GM18907 (cell line): ENCODE results near the gene GPC3.

Source experiments
- ATAC-seq: cut with Tn5 transposase; IDR thresholded peaks from one replicate; pipeline ENCODE4 v1.9.1; 2021; ENCODE audit warnings: mild to moderate bottlenecking, moderate library complexity; ENCODE audit not compliant: unreplicated experiment

The GPC3 gene

DNA sequence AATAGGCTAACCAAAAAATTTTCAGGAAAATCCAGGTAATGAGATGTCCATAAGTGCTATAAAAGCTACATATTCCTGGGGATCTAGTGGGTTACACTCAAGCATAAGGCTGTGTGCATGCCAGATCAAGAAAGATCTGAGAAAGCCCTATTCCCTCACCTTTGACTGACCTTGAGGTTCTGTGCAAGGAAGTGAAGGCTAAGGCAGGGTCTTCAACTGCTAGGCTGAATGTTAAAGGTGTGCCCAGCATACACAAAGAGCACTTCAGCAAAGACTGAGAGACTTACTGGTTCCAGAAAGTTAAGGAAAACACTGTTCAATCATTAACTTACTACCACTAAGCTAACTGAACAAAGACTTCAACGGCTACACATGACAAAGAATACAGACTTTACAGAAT is 269.7 kb downstream of the GPC3 start:
- no peak for ATAC-seq

DNA sequence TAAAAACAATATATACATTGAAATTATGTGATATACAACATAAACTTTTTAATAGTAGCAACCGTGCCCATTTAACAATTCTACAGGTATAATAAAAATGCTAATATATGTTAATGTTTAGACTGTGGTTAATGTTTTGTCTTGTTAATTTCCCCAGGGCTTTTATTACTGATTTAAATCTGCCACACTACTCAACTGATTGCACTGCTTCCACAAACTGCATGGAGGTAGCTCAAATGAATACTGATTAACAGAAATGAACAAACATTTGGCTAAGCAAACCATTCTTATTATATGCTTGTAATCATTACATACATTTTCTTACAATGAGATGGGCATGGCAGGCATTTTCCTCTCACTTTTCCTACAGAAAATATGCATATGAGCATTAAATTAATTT is 275.9 kb downstream of the GPC3 start:
- ATAC-seq: no peak

DNA sequence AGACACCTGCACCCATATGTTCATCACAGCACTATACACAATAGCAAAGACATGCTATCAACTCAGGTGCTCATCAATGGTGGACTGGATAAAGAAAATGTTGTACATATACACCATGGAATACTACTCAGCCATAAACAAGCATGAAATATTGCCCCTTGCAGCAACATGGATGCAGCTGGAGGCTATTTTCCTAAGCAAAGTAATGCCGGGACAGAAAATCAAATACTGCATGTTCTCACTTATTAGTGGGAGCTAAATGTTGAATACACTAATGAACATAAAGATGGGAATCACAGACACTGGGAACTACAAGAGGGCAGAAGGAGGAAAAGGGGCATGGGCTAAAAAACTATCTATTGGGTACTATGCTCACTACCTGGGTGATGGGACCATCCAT is 278.5 kb downstream of the GPC3 start:
- no peak for ATAC-seq

DNA sequence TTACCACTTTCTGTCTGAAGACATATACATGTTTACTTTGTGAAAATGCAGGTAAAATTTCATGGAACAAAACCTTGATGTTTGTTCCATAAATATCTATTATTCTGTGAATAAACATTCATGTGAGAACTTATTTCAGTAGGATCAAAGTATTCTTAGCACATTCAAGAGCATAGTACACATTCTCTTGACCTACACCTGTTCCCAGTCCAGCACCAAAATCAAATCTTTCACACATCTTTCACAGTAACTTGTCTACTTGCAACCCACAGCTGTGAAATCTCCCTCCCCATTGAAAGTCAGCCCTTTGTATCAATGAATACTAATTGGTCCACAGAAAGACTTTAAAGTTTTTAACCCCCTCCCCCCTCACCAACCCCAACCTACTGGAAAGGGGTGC is 283.2 kb downstream of the GPC3 start:
- no peak for ATAC-seq

DNA sequence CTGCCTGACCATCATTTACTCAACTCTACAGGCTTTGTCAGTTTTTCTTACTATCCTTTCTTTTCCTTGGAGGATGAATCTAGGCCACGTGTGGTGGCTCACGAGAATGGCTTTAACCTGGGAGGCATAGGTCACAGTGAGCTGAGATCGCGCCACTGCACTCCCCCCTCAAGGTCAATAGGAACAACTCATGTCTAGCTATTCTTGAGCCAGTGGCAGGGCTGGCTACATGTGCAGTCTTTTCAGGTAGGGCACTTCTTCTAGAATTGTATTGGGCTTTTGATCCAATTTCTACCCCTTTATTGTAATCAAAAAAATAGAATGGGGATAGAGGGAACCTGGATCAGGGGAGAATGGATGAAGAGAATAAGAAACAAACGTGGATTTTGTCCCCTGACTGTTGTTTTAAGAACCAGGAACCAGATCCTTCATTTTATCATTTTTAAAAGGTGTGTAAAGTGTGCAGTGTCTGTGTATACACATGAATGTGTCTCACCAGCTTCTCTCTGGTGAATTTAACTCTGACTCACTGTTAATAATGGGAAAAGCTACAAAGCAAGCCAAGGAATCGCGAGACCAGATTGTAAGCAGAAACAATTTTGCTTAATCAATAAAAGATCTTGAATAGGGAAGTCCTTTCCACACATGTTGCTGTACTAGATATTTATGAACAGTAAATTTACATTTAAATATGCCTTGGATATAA is 286.2 kb downstream of the GPC3 start:
- ATAC-seq: no peak

DNA sequence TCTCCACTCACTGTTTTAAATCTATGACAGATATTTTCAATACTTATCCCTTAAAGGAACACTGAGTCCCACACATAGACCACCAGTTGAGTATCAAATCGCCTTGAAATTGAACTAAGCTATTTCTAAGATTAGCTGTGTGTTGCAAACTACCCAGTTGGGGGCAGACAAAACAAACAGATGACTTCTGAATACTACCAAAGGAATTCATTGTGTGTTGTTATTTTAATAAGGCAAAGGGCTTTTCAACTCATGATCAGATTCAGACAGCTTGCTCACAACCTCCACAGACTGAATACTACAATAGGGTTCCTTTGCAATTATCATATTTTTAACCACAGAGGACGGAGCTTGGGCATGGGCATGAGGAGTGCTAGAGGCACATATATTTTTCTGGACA is 287.1 kb downstream of the GPC3 start:
- ATAC-seq: no peak

DNA sequence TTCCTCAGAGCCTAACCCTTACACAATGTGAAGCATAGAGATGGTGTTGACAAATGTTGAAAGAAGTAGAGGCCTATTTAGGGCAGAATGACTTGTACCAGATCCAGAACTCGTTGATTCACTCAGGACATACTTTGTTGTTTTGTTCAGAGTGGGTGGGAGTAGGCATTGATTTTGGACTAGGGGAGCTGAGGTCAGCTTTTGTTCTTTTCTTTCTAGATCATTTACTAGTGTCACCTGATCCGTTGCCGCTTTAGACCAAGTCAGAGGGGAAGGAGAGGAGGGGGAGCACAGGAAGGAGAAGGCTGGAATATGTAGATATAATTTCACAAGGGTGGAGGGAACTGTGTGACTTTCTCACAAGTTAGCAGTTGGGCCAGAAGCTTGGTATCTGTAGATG is 287.7 kb downstream of the GPC3 start:
- no peak for ATAC-seq

DNA sequence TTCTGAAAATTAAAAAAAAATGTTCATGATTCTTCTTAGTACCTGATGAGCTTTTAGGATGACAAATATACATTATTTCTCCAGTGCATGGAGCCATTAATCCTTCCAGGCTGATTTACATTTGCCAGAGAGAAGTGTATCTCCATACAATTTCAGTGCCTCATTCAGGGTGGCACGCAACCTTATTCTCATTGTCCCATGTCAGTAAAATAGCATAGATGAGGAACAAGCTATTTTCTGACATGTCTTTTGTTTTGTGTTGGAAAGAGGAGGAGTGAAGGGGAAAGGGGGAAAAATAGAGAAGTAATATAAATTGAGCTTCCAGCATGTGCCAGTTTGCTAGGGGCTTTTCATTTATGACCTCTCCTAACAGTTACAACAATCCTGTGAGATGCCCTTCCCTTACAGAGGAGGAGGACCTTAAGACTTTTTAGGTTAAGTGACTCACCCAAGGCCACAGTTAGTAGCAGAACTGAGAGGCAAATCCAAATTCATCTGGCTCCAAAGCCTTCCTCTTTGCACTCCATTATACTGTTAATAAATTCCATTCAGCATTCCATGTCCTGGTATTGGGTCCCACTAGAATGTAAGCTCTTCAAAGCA is 295.3 kb downstream of the GPC3 start:
- no peak for ATAC-seq

DNA sequence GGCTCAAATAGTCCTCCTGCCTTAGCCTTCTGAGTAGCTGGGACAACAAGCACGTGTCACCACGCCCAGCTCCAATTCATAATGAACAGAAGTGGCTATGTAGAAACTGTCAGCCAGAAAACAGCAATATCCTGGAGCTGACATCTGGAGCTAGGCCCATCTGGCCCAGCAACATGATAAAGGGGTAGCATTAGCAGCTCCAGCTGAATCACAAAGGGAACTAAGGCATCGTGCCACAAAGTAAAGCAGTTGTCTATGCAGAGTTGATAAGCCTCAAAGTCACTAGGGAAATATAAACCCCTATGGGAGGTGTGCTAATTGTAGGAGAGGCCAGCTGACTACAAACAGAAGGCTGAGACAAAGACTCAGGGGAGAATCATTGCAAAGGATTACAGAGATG is 299.6 kb downstream of the GPC3 start:
- ATAC-seq: no peak

DNA sequence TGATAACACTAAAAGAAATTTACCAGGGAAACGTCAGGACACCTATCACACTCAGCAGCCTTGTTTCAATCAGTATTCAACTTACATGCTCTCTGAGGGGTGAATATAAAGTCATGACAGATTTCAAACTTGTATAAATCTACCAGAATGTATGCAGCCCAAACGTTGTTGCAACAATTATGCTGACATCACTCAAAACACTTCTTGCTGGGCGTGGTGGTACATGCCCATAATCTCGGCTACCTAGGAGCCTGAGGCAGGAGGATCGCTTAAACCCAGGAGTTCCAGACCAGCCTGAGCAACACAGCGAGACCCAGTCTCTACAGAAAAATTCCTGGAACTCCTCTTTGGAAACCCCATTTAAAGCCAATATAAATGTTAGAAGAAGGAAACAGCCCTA is 303.5 kb downstream of the GPC3 start:
- no peak for ATAC-seq

DNA sequence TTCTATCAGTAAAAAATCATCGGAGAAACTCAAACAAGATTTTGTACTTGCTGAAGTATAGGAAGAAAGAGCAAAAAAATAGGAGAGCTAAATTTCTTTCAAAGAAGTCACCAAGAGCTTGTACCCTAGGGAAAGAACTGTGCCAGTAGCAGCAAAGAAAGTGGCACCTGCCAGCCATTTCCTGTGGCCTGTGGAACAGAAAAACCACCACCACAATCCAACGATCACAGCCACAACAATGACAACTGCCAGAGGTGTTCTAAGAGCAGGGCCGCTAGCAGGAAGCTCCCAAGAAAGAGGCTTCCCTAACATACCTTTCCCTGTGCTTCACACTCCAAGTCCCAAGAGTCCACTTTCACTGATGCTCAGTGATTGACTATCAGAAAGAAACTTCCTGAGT is 304.0 kb downstream of the GPC3 start:
- ATAC-seq: no peak

DNA sequence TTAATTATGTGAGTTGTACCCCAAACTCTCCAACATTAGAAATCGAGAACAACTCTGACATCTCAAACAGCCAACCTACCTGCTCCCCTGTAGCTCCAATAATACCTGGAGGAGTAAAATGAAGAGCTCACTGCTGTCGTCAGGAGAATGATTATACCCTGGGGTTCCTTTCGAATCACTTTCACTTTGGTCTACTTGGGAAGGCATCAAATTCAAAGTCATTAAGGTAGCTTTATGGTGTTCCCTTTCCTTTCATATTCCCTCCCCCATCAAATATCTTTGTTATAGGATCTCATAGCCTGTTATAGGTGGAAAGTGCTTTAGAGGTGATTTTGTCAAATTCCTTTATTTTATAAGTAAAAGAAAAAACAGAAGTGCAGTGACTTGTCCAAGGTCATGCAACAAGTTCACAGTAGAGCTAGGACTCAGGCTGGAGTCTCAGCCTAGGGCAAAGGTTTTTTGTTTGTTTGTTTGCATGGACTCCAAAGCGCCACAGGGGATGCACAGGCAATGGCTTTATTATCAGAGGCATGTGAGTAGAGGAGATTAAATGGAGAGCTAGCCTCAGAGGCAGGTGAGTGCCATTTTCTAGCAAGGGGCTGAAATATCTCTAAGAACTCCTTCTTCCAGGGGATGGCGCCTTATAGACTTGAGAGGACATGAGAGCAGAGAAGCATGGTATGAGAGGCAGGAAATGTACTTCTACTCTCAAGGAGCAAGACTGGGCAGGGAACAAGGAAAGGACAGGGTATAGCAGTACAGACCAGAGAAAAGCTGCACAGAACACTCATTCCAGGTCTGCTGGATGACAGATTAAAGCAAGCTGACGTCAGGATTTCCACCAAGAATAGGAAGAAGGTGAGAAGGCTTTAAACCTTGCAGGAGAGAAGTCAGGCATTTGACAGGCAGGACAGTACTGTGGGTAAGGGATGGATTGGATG is 308.0 kb downstream of the GPC3 start:
- ATAC-seq: no peak

DNA sequence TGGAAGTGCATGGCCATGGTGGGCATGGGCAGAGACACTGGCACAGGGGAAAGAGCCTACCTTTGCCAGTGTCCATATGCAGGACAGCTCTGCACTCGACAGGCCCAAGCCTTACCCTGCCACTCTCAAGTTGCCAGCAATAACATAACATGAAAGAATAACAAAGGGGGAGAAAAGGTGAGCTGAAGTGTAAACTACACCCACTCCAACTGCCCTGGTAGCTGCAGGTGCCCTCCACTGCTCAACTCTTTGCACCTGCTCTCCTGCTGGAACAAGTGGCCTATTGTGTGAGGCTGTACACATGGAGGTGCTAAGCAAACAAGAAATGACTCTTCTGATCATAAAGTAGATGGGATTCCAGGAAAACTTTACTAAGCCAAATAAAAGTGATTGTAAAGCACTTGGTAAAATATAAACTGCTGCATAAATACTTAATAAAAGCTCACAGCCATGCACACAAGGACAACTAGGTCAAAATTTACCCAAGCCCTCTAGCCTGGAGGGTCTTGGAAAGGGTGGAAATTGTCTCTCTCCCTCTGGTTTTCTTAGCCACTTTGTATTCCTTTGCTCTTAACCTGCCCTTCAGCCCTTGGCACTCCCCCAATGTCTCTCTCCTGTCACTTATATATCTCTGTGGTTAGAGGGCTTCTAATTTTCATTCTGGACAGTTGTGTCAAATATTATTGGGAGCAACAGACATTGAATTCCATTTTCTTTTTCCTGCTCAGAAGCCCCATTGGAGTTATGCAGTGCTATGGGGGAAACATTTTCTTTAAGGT is 308.9 kb downstream of the GPC3 start:
- ATAC-seq: no peak

DNA sequence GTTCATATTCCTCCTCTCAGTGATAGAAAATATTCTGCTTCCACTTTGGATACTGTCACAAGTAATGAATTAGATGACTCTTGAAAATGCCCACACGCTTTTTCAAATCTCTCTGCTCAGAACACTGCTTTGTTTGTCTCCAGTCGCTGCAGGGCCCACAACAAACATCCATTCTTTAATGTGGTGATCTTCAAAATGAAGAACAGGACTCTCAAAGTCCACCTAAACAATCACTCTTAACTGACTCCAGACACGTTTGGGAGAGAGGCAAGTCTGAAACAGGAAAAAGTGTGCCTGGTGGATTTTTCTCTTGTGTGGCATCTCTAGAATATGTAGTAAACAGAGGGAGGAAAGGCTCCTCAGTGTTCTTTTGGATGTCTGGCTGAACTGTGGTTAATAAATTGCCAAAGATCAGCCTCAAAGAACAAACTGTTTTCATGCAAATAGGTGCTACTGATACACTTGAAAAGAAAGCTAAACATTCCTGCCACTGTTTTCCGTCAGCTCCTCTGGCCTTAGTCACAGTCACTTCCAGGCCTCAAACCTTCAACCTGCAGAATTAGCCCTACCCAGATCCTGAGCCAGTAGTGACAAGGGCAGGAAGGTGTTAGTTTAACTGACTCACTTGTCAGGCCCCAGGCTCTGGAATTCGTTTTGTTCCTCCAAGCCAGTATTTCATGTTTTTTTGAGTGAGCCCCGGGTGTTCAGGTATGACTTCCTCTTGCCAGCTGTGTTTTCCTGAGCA is 310.5 kb downstream of the GPC3 start:
- no peak for ATAC-seq

DNA sequence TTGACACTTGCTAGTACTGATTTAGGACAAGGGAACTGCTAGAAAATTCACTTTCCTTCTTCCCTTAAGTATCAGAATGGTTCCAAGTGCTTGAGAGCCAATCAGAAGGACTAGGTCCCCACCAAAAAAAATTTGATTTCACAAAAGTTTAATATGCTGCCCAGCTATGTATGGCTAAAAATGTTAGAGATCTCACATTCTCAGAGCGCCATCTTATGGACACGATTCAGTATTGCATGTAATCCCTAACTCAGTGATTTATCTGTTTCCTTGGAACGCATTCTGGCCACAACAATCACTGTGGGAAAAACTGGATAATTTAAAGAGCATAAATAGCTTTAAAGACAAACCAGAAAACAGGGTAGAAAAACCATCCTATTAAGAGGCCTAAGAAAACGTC is 315.0 kb downstream of the GPC3 start:
- no peak for ATAC-seq

DNA sequence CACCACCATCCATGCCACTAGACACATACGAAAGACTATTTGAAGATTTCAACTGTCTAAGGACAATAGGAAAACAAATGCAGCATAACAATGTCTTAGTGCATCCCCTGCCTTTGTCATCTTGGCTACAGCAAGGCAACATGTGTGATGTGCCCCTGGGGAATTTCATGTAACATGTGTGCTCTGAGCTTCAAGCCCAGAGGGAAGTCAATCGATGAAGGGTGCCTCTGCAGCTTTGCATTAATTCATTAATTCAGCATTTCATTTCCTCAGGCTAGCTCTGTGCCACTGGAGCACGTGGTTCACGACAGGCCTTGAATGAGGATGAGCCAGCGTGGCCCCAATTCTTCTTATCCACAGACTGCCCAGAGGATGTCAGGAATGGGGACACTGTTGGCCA is 316.2 kb downstream of the GPC3 start:
- no peak for ATAC-seq

DNA sequence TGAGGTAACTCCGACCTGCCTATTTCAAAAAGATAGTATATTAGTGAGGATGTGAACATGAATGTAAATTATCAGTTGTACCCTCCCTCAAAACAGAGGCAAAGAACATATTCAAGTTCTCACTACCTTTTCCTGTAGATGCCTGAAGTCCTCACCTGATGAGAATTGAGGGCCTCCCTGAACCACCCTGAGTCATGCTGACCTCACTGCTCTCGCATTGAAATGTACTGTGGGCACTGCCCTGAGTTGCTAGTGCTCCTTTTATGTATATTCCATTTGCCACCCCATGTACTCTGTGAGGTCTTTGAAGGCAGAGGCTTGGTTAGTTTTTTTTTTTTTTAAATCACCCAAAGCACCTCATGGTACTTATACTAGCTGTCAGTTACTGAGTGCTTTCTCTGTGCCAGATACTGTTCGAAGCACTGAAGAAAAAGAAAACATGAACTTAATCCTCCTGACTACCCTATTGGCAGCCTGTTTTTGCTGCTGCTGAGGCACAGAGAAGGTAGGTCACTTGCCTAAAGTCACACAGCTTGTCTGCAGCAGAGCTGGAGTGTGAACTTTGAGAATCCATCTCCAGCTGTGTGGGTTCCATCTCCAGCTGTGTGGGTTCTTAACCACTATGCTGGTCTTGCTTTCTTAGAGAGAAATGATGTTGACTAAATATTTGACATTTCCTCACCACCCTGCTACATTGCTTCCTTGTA is 317.0 kb downstream of the GPC3 start:
- ATAC-seq: no peak

DNA sequence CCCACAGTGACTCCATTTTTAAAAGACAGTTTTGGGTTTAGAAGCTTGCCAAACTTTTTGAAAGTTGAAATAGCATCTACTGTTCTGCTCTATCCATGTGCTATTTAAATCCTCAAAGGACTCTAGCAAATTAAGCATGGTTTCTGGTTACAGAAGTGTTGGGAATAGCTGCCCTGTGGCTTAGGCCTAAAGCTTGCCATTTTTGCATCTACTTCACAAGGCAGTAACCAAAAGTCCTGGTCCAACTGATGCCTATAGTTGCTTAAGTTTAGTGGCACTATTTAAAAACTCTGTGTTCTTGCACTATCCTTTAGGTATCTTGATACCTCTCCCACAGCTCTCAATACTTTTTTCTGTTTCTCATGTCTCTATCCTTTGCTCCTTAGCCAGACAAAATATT is 319.1 kb downstream of the GPC3 start:
- no peak for ATAC-seq

DNA sequence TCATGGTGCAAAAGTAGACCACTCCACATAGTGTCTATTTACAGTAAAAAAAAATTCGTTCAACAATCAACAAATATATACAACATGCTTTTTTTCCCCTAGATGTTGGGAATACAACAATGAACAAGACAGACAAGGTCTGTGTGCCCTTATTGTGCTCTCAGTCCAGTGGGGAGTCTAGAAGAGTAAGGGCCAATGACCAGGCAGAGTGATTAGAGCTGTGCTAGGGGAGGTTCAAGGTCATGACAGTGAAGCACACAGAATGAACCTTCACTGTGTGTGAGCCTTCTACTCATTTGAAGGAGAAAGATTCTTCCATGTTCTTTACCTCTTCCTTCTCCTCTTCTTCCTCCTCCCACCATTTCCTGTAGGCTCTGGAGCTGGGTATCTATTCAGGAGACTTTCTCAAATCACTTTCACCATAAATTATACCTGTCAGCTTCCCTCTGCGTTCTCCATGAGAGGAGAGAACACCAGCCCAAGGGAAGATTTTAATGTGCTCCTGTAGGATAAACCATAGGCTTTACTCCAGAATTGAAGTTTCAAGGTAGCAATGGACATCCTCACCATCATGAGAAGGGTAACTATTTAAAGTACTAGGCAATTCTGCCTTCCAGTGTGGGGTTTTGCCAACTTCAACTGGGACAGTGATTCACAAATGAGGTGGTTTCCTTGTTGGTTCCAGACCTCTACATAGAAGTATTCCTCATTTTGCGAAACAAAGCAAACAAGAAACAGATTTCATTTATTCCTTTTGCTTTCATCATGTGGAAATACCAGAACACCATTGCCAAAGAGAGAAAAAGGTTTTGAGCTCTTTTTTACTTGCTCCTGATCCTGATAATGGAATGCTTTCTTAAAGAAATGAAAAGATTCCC is 323.2 kb downstream of the GPC3 start:
- no peak for ATAC-seq
